CD14-positive monocyte (primary cell): ENCODE data around the gene VCAN. TPM values are rescaled to one million over a fixed set of nuclear protein-coding genes. Genes with fewer than 3 reads are reported as not detected.

Experiments
- DNase-seq, 3 donors: peaks; one replicate each; pipeline ENCODE4 v3.0.0-alpha.2; 2011 to 2022
- H2AFZ ChIP-seq: 2 replicates; pipeline ENCODE4 v1.6.0; 2012; ENCODE audit warnings: mild to moderate bottlenecking, low read depth, low read length, inconsistent platforms; ENCODE audit not compliant: insufficient read depth, poor library complexity, severe bottlenecking
- H3K27ac ChIP-seq, 2 donors: 1 replicate in 1 of 2; 2 replicates in 1 of 2; pipeline ENCODE4 v1.5.1; 2012 to 2013; ENCODE audit warnings: low read length in 2 of 2, control low read depth in 1 of 2, inconsistent platforms in 1 of 2, low read depth in 1 of 2, mild to moderate bottlenecking in 1 of 2
- H3K27me3 ChIP-seq, 2 donors: one replicate each; pipeline versions ENCODE4 v1.6.0 to v1.6.1; 2011 to 2013; ENCODE audit warnings: low read length in 2 of 2; ENCODE audit not compliant: control insufficient read depth in 2 of 2, insufficient read depth in 2 of 2
- H3K36me3 ChIP-seq, 2 donors: replicated peaks in 1 of 2; 1 replicate in 1 of 2; 2 replicates in 1 of 2; pipeline versions ENCODE4 v1.5.1 to v1.6.1; 2012 to 2013; ENCODE audit warnings: low read length in 2 of 2, control low read depth in 1 of 2, inconsistent platforms in 1 of 2, mild to moderate bottlenecking in 1 of 2; ENCODE audit not compliant: insufficient read depth in 2 of 2, control insufficient read depth in 1 of 2
- H3K4me1 ChIP-seq, 2 donors: 1 replicate in 1 of 2; 2 replicates in 1 of 2; pipeline versions ENCODE4 v1.5.1 to v1.6.1; 2012 to 2013; ENCODE audit warnings: low read length in 2 of 2, control low read depth in 1 of 2, inconsistent platforms in 1 of 2, mild to moderate bottlenecking in 1 of 2, moderate library complexity in 1 of 2; ENCODE audit not compliant: insufficient read depth in 2 of 2, control insufficient read depth in 1 of 2
- H3K4me2 ChIP-seq: replicated peaks from 2 replicates; pipeline ENCODE3; 2012; ENCODE audit warnings: low read length, moderate library complexity, mild to moderate bottlenecking; ENCODE audit not compliant: poor library complexity, severe bottlenecking; ENCODE audit errors: extremely low read depth
- H3K4me3 ChIP-seq, 3 experiments: fragments of 200-600 bp in 1 of 3; sonication (generic) in 1 of 3; replicated peaks in 1 of 3; 1 replicate in 2 of 3; 2 replicates in 1 of 3; pipeline ENCODE4 v1.5.1; 2011 to 2013; ENCODE audit warnings: low read length in 3 of 3, mild to moderate bottlenecking in 3 of 3, control low read depth in 2 of 3, low read depth in 2 of 3, inconsistent platforms in 1 of 3, moderate library complexity in 1 of 3
- H3K79me2 ChIP-seq: 2 replicates; pipeline ENCODE4 v1.6.0; 2012; ENCODE audit warnings: mild to moderate bottlenecking, control low read depth, inconsistent platforms, low read length, moderate library complexity; ENCODE audit not compliant: insufficient read depth
- H3K9ac ChIP-seq: 2 replicates; pipeline ENCODE4 v1.6.0; 2017; ENCODE audit warnings: low read length, mild to moderate bottlenecking; ENCODE audit not compliant: insufficient read depth, poor library complexity, severe bottlenecking
- H3K9me3 ChIP-seq, 2 donors: replicated peaks in 1 of 2; 1 replicate in 1 of 2; 2 replicates in 1 of 2; pipeline versions ENCODE4 v1.5.1 to v1.6.1; 2012 to 2013; ENCODE audit warnings: low read length in 2 of 2, control low read depth in 1 of 2; ENCODE audit not compliant: control insufficient read depth in 1 of 2, insufficient read depth in 1 of 2
- H4K20me1 ChIP-seq: 2 replicates; pipeline ENCODE4 v1.6.0; 2012; ENCODE audit warnings: mild to moderate bottlenecking, low read length, control low read depth, moderate library complexity; ENCODE audit not compliant: insufficient read depth
- H3K27ac Mint-ChIP-seq, 7 donors: one replicate each; pipeline ENCODE4 v1.8.0; 2020; ENCODE audit warnings: mild to moderate bottlenecking in 7 of 7, mixed read lengths in 7 of 7, moderate library complexity in 6 of 7, inconsistent platforms in 2 of 7
- H3K27me3 Mint-ChIP-seq, 3 donors: one replicate each; pipeline ENCODE4 v1.8.0; 2021 to 2022; ENCODE audit warnings: low read depth in 3 of 3, mild to moderate bottlenecking in 3 of 3, mixed read lengths in 3 of 3, moderate library complexity in 3 of 3, inconsistent platforms in 1 of 3
- H3K36me3 Mint-ChIP-seq, 2 donors: one replicate each; pipeline ENCODE4 v1.8.0; 2020; ENCODE audit warnings: mixed read lengths in 2 of 2, inconsistent platforms in 1 of 2, mild to moderate bottlenecking in 1 of 2
- H3K4me1 Mint-ChIP-seq: one replicate; pipeline ENCODE4 v1.8.0; 2020; ENCODE audit warnings: mild to moderate bottlenecking, mixed read lengths
- H3K4me3 Mint-ChIP-seq, 2 donors: one replicate each; pipeline ENCODE4 v1.8.0; 2020; ENCODE audit warnings: mild to moderate bottlenecking in 2 of 2, mixed read lengths in 2 of 2, moderate library complexity in 1 of 2
- H3K9me3 Mint-ChIP-seq, 7 donors: one replicate each; pipeline ENCODE4 v1.8.0; 2020 to 2022; ENCODE audit warnings: mixed read lengths in 7 of 7, mild to moderate bottlenecking in 6 of 7, moderate library complexity in 6 of 7, inconsistent platforms in 2 of 7
- WGBS: methylation state at CpG from one replicate; pipeline ENCODE4 v1.1.5; 2013; ENCODE audit warnings: missing lambda C conversion rate; ENCODE audit not compliant: insufficient coverage; 5-methylcytosine and 5-hydroxymethylcytosine counted together
- intact Hi-C, 2 donors: fragments of 100-400 bp; cut with micrococcal nuclease; formaldehyde crosslinking; loops; one replicate each; pipeline versions ENCODE4 v1.15.0 to v1.15.1; 2023
- polyA minus RNA-seq: library from RNA; depleted of rRNA, polyadenylated mRNA; stranded (reverse); fragments of >200 nt; gene quantifications from 2 replicates; pipeline ENCODE4 v1.2.3, GENCODE V29; 2012
- polyA plus RNA-seq, 3 donors: library from polyadenylated mRNA; depleted of rRNA in 1 of 3; unstranded in 2 of 3; stranded (reverse) in 1 of 3; fragments of 300-500 nt in 2 of 3; fragments of >200 nt in 1 of 3; fragmentation: Illumina TruSeq in 2 of 3; gene quantifications; 1 replicate in 2 of 3; 2 replicates in 1 of 3; pipeline ENCODE4 v1.2.3, GENCODE V29; 2012 to 2021
- total RNA-seq, 12 experiments: library from RNA in 1 of 12; stranded (reverse) in 1 of 12; fragments of 120-200 nt in 1 of 12; gene quantifications; one replicate each; pipeline ENCODE4 v1.2.4 and lab custom pipeline; 2013 to 2026; ENCODE audit warnings: mixed read lengths in 6 of 12, inconsistent platforms in 1 of 12
- TF ChIP-seq, protein P1 (sequence below): fragments of 200-600 bp; IDR thresholded peaks from one replicate; pipeline ENCODE4 v1.8.0; 2022; ENCODE audit warnings: antibody characterized with exemption, mild to moderate bottlenecking

VCAN gene
- total RNA-seq (2013), result 1,730 TPM
- polyA plus RNA-seq (100 to 1,000 TPM; 417 to 844 (median 630) TPM), polyA minus RNA-seq (1,236 and 1,379 TPM in 2 replicates), total RNA-seq (lab: John Stamatoyannopoulos, UW) (686 to 5,322 (median 3,810) reads per million in 11 experiments)

DNA sequence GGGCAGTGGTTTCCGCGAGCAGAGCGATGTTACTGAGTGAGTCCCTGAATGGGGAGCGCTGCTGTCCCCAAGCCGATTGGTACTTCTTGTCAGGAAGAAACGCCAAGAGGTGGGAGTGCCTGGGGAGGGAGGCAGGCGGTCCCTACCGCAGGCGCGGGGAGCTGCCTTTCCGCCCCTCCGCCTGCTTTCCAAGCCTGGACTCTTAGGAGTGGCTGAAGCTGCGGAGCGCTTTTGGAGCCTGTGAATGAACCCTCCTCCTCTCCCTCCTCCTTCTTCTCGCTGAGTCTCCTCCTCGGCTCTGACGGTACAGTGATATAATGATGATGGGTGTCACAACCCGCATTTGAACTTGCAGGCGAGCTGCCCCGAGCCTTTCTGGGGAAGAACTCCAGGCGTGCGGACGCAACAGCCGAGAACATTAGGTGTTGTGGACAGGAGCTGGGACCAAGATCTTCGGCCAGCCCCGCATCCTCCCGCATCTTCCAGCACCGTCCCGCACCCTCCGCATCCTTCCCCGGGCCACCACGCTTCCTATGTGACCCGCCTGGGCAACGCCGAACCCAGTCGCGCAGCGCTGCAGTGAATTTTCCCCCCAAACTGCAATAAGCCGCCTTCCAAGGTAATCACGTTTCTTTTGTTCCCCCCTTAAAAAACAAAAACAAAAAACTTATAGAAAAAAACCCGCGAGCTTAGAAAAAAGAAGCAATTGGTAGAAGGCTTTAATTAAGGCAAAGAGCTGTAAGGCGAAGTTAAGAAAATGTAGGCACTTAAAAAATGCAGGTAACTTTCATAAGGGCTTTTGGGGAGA lies at the start of gene VCAN:
Gene VCAN, plus strand, starts transcription at position 340 of the 808 bp plus-strand sequence. CDS start 11,775 bp downstream, outside the sequence.
- Mint-ChIP-seq H3K4me1 (peaks cover 57% of the 10 kb centered on the region), H3K27ac (peak within 1 kb of the TSS; percentile 93 to 99 (median 98)), H3K9me3 (peaks cover 0 to 15% (median 5%) of the 10 kb centered on the region in 7 donors), H3K36me3 (peaks cover 42 to 49% of the 10 kb centered on the region in 2 donors), H3K4me3 (peak within 1 kb of the TSS; percentile 100), H3K27me3 (peaks cover 26 to 32% (median 28%) of the 10 kb centered on the region in 3 donors)
- H3K4me3 ChIP-seq, result peak within 1 kb of the TSS; percentile 78 to 95 (median 81)
- intact Hi-C loops, result loop anchor here (2.0 to 10.0 kb wide), 6 partner anchors 103 to 1119 kb away; partner anchors contain the start of genes TMEM167A (in 2 of the 2) and XRCC4 (in 2 of the 2)
- peak within 1 kb of the TSS; percentile 85 to 91 for H3K27ac ChIP-seq
- no peaks in the 10 kb centered on the region for H3K9me3 ChIP-seq
- peak within 1 kb of the TSS; percentile 88 for H3K9ac ChIP-seq
- TF ChIP-seq, protein P1, sequence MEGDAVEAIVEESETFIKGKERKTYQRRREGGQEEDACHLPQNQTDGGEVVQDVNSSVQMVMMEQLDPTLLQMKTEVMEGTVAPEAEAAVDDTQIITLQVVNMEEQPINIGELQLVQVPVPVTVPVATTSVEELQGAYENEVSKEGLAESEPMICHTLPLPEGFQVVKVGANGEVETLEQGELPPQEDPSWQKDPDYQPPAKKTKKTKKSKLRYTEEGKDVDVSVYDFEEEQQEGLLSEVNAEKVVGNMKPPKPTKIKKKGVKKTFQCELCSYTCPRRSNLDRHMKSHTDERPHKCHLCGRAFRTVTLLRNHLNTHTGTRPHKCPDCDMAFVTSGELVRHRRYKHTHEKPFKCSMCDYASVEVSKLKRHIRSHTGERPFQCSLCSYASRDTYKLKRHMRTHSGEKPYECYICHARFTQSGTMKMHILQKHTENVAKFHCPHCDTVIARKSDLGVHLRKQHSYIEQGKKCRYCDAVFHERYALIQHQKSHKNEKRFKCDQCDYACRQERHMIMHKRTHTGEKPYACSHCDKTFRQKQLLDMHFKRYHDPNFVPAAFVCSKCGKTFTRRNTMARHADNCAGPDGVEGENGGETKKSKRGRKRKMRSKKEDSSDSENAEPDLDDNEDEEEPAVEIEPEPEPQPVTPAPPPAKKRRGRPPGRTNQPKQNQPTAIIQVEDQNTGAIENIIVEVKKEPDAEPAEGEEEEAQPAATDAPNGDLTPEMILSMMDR, result no peak
- peak within 1 kb of the TSS; percentile 73 for H2AFZ ChIP-seq
- H3K27me3 ChIP-seq, result peaks cover 24 to 36% of the 10 kb centered on the region in 2 donors
- DNase-seq, result peak; percentile 74 to 81 (median 74)
- under 1% methylated on average over 30 of the region's 43 CpGs for WGBS
- H3K4me2 ChIP-seq, result peak within 1 kb of the TSS; percentile 89
- H4K20me1 ChIP-seq, result peaks cover 50% of the 10 kb centered on the region
- H3K36me3 ChIP-seq, result peaks cover 16 to 18% of the 10 kb centered on the region in 2 donors
- peaks cover 28 to 44% of the 10 kb centered on the region in 2 donors for H3K4me1 ChIP-seq
- peaks cover 60% of the 10 kb centered on the region for H3K79me2 ChIP-seq

DNA sequence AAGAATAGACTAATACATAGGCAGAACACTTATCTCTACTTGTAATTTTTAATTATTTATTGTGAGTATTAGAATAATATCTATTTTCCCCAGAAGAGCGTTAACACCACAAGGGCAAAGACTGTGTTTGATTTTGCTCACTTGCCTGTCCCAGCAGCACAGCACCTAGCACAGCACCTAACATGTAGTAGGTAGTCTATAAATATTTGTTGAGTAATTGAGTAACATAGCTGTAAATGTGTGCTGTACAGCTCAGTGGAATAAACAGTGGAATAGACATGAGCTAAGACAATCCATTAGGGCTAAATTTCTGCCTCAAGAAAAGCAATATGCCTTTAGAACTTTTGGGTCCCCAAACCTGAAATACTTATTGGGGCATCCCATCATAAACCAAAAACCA lies 49.3 kb upstream of the VCAN start:
- peaks cover 20 to 34% (median 27%) of the 10 kb centered on the region in 7 donors for H3K9me3 Mint-ChIP-seq
- Histone ChIP-seq H2AFZ (no peak overlapping the region), H3K4me3 (no peak overlapping the region), H3K36me3 (no peaks in the 10 kb centered on the region), H3K4me1 (peaks cover 0 to 3% of the 10 kb centered on the region in 2 donors), H3K4me2 (no peak overlapping the region), H3K27ac (no peak overlapping the region), H3K79me2 (no peaks in the 10 kb centered on the region), H4K20me1 (no peaks in the 10 kb centered on the region), H3K27me3 (no peaks in the 10 kb centered on the region), H3K9me3 (peaks cover 13 to 37% of the 10 kb centered on the region in 2 donors), H3K9ac (no peak overlapping the region)
- peaks cover 5% of the 10 kb centered on the region for H3K4me1 Mint-ChIP-seq
- TF ChIP-seq, protein P1, result no peak
- H3K4me3 Mint-ChIP-seq, result no peak overlapping the region
- H3K27me3 Mint-ChIP-seq, result no peaks in the 10 kb centered on the region
- no CpG with 5 or more reads among the region's 1 CpG for WGBS
- peaks cover 17 to 22% of the 10 kb centered on the region in 2 donors for H3K36me3 Mint-ChIP-seq
- intact Hi-C loops, result no loop called here
- no peak overlapping the region for H3K27ac Mint-ChIP-seq
- DNase-seq, result no peak
